ENCODE measurements around the gene PEPD. TPM values are rescaled to one million over a fixed set of nuclear protein-coding genes. Genes with fewer than 3 reads are reported as not detected.

The PEPD gene
- total RNA-seq, 1 experiment from 2014 or later = 40.5 TPM

DNA sequence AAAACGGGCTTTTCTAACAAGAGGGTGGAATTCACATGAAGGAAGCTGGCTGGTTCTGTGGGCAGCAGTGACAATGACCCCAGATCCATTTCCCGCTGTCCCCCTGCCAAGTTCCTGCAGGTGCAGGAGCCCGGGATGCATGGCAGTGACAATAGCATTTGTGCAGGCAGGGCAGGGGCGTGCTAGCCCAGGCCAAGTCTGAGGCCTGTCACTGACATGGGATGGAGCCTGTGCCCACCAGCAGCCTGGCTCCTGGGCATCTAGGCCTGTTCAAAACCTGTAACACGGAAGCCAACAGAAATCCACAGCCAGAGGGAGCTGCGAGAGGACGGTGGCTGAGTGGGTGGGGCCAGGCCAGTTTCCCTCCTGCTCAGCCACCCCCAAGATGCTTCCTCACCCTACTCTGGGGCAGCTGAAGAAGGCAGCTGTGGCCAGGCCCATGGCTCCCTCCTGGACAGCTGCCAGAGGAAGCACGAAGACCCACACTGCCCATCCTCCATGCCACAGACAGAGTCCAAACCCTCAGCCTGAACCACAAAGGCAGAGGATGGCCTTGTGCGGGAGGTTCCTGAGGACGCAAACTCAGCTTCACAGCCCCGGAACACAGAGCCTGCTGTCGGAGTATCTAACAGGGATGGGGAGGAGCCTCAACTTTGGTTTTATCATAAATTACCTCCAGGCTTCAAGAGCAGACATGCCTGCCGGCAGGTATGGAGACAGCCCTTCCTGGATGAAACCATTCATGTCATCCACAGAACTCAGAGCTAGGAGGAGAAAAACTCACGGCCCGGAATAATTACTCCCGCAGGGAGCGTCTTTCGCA, 74.0 kb downstream of the PEPD start:
- Histone ChIP-seq H3K79me2 (ENCODE audit: insufficient read depth, low read length) (no peaks in the 10 kb centered on the region), H3K9me2 (ENCODE audit: insufficient read depth) (no peaks in the 10 kb centered on the region), H3K27ac (ENCODE audit: low read depth, low read length) (no peak overlapping the region), H3K9me3 (ENCODE audit: control insufficient read depth in 1 of 2, insufficient read depth in 1 of 2, low read depth in 1 of 2, low read length in 2 of 2) (no peaks in the 10 kb centered on the region), H3K4me2 (ENCODE audit: low read length) (no peak overlapping the region), H2AFZ (ENCODE audit: low read depth, low read length, poor library complexity, severe bottlenecking) (no peak overlapping the region), H3K4me3 (replicated peaks in 1 of 2; ENCODE audit: low read depth in 1 of 2, low read length in 2 of 2) (no peak overlapping the region), H3K27me3 (ENCODE audit: insufficient read depth, low read length) (no peaks in the 10 kb centered on the region), H4K20me1 (ENCODE audit: insufficient read depth) (no peaks in the 10 kb centered on the region), H3K36me3 (ENCODE audit: control insufficient read depth in 1 of 2, insufficient read depth in 2 of 2, low read length in 2 of 2) (no peaks in the 10 kb centered on the region), H3K9ac (ENCODE audit: low read length) (no peak overlapping the region), H3K4me1 (ENCODE audit: control insufficient read depth in 1 of 2, insufficient read depth in 2 of 2, low read length in 2 of 2) (no peaks in the 10 kb centered on the region)
- BruUV-seq (replicated peaks) = no TSS peak
- ATAC-seq (no peak), DNase-seq (ENCODE audit: low read depth, low spot score) (no peak)
- TF ChIP-seq, protein P1, sequence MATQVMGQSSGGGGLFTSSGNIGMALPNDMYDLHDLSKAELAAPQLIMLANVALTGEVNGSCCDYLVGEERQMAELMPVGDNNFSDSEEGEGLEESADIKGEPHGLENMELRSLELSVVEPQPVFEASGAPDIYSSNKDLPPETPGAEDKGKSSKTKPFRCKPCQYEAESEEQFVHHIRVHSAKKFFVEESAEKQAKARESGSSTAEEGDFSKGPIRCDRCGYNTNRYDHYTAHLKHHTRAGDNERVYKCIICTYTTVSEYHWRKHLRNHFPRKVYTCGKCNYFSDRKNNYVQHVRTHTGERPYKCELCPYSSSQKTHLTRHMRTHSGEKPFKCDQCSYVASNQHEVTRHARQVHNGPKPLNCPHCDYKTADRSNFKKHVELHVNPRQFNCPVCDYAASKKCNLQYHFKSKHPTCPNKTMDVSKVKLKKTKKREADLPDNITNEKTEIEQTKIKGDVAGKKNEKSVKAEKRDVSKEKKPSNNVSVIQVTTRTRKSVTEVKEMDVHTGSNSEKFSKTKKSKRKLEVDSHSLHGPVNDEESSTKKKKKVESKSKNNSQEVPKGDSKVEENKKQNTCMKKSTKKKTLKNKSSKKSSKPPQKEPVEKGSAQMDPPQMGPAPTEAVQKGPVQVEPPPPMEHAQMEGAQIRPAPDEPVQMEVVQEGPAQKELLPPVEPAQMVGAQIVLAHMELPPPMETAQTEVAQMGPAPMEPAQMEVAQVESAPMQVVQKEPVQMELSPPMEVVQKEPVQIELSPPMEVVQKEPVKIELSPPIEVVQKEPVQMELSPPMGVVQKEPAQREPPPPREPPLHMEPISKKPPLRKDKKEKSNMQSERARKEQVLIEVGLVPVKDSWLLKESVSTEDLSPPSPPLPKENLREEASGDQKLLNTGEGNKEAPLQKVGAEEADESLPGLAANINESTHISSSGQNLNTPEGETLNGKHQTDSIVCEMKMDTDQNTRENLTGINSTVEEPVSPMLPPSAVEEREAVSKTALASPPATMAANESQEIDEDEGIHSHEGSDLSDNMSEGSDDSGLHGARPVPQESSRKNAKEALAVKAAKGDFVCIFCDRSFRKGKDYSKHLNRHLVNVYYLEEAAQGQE (IDR thresholded peaks at IDR 0.05; ENCODE audit: low read depth) = no peak
- TF ChIP-seq TCF7L2 (IDR thresholded peaks at IDR 0.05; ENCODE audit: borderline replicate concordance, extremely low read depth, insufficient read depth, insufficient read length) (no peak), JUND (IDR thresholded peaks at IDR 0.05) (no peak), ZNF274 (IDR thresholded peaks at IDR 0.05; ENCODE audit: low read depth, low read length) (no peak), FOSL1 (IDR thresholded peaks at IDR 0.05; ENCODE audit: low read depth) (no peak), SP1 (IDR thresholded peaks at IDR 0.05; ENCODE audit: low read depth) (no peak), SRF (IDR thresholded peaks at IDR 0.05; ENCODE audit: low read depth) (no peak), SIN3A (IDR thresholded peaks at IDR 0.05; ENCODE audit: low read depth) (no peak), RAD21 (IDR thresholded peaks at IDR 0.05; ENCODE audit: low read depth) (no peak), EZH2 (IDR thresholded peaks at IDR 0.05) (no peak), POLR2A (IDR thresholded peaks at IDR 0.05; ENCODE audit: borderline replicate concordance, extremely low read depth, insufficient read depth, insufficient read length) (no peak), ELF1 (IDR thresholded peaks at IDR 0.05; ENCODE audit: borderline replicate concordance, low read depth) (no peak), YY1 (IDR thresholded peaks at IDR 0.05; ENCODE audit: extremely low read depth, insufficient replicate concordance, low read depth, low read length) (no peak), EGR1 (IDR thresholded peaks at IDR 0.05; ENCODE audit: low read depth) (no peak), EZH2phosphoT487 (IDR thresholded peaks at IDR 0.05; ENCODE audit: borderline replicate concordance) (no peak), POLR2AphosphoS5 (IDR thresholded peaks at IDR 0.05; ENCODE audit: low read depth, low read length) (no peak), ZFX (IDR thresholded peaks at IDR 0.05) (no peak), CBX3 (IDR thresholded peaks at IDR 0.05; ENCODE audit: low read depth) (no peak)
- TF ChIP-seq, protein P2, sequence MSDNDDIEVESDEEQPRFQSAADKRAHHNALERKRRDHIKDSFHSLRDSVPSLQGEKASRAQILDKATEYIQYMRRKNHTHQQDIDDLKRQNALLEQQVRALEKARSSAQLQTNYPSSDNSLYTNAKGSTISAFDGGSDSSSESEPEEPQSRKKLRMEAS (IDR thresholded peaks at IDR 0.05) = no peak
- TF ChIP-seq, protein P3, sequence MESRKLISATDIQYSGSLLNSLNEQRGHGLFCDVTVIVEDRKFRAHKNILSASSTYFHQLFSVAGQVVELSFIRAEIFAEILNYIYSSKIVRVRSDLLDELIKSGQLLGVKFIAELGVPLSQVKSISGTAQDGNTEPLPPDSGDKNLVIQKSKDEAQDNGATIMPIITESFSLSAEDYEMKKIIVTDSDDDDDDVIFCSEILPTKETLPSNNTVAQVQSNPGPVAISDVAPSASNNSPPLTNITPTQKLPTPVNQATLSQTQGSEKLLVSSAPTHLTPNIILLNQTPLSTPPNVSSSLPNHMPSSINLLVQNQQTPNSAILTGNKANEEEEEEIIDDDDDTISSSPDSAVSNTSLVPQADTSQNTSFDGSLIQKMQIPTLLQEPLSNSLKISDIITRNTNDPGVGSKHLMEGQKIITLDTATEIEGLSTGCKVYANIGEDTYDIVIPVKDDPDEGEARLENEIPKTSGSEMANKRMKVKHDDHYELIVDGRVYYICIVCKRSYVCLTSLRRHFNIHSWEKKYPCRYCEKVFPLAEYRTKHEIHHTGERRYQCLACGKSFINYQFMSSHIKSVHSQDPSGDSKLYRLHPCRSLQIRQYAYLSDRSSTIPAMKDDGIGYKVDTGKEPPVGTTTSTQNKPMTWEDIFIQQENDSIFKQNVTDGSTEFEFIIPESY (IDR thresholded peaks at IDR 0.05; ENCODE audit: extremely low read depth, insufficient replicate concordance, low read length) = no peak
- ChIA-PET POLR2A (no interaction called here), CTCF (no interaction called here), RAD21 (ENCODE audit: low non-redundant PET in 1 of 2, low total read pairs in 2 of 2, uncharacterized antibody in 2 of 2, unreplicated experiment in 2 of 2) (no interaction called here)
- intact Hi-C loops (cut with micrococcal nuclease) = no loop called here

Measured in HCT116 (cell line).